Posterior cingulate gyrus (tissue), 11 donors: ENCODE data around the gene THAP9.
"Not testable (repeated sequence)": the region's sequence is repeated elsewhere in the genome, so short reads cannot be mapped to it uniquely, and the experiment has no call there.

ENCODE experiments used
- DNase-seq, 10 donors: peaks; one replicate each; pipeline versions ENCODE4 v3.0.0 to v3.0.0-alpha.2; 2020 to 2021; ENCODE audit warnings: mixed read lengths in 3 of 10
- intact Hi-C: fragments of 100-400 bp; cut with DNase I; formaldehyde crosslinking; loops from one replicate; pipeline ENCODE4 v1.15.1; 2023

The THAP9 gene

DNA sequence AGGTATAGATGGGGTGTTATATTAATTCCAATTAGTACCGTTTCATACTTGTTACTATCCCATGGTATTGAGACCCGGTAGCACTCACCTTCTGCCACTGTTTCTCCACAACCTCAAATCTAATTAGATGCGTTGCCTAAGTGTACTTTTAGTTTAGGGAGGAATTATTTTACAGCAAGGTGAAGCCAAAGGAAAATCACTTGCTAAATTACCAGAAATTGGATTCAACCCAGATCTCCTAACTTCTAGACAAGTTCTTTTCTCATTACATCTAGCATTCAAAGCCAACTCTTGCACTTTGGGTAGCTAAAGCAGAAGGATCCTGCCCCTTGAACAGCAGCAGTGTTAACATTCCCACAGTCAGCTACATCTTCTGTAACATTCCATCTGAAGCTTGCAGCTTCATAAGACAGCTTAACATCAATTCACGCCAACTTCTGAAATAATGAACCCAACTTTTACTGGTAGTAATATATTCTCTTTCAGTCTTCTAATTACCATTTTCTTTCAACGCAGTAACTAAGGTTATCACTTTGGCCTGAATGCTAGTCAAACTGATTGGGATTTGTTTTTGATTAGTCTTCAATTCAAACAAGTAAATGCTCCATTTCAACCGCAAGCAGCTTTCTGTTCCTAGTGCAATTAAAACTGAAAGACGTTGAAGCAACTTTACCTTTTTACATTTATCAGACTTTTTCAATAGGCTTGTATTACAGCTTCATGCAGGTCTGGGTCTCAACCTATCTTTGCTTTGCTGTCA is 8.6 kb upstream of the THAP9 start:
- intact Hi-C loops = loop anchor here (1.0 to 5.0 kb wide), 3 partner anchors 8 to 430 kb away; partner anchors contain the start of gene THAP9
- no peak for DNase-seq

DNA sequence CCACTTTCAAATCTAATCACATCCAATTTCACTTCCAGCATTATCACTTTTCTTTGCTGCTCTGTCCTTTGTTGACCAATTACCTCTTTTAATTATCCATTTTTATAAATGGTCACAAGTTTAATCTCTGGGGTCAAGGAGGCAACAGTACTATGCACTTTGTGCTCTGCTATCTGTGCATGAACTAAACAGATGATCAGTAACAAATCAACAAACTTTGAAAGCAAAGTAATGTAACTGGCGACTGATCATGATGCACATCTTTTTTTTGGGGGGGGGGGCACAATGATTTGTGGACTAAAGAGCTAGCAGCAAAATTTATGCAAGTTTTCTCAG is 8.1 kb upstream of the THAP9 start:
- DNase-seq = no peak
- intact Hi-C loops = loop anchor here (5.0 kb wide), 1 partner anchor 430 kb away; no protein-coding TSS in a partner anchor

DNA sequence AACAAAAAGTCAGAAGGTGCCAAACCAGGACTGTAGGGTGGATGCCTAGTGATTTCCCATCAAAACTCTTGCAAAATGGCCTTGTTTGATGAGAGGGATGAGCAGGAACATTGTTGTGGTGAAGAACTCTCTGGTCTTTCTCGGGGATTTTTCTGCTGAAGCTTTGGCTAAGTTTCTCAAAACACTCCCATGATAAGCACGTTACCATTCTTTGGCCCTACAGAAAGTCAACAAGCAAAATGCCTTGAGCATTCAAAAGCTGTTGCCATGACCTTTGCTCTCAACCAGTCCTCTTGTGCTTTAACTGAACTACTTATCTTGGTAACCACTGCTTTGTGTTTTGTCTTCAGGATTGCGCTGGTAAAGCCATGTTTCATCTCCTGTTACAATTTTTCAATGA is 6.6 kb upstream of the THAP9 start:
- intact Hi-C loops = loop anchor here (5.0 kb wide), 1 partner anchor 432 kb away; no protein-coding TSS in a partner anchor
- DNase-seq = no peak

DNA sequence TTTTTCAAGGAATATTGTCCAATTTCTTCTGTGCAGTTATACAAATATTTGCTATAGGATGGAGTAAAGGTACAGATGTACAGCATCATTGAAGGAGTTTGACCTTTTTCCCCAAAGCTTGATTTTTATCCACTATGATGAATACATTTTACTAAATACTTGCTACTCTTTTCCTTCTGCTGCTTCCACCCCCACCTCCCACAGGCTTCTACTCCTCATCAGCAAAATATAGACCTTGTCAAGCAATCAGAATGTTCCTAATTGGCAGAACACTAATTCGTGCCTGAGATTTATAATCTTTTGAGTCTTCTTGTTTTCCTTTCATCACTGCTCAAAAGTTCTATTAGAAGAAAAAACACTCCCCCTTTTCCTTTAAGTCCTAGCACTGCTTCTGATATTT is 3.8 kb upstream of the THAP9 start:
- no peak for DNase-seq
- intact Hi-C loops = no loop called here

DNA sequence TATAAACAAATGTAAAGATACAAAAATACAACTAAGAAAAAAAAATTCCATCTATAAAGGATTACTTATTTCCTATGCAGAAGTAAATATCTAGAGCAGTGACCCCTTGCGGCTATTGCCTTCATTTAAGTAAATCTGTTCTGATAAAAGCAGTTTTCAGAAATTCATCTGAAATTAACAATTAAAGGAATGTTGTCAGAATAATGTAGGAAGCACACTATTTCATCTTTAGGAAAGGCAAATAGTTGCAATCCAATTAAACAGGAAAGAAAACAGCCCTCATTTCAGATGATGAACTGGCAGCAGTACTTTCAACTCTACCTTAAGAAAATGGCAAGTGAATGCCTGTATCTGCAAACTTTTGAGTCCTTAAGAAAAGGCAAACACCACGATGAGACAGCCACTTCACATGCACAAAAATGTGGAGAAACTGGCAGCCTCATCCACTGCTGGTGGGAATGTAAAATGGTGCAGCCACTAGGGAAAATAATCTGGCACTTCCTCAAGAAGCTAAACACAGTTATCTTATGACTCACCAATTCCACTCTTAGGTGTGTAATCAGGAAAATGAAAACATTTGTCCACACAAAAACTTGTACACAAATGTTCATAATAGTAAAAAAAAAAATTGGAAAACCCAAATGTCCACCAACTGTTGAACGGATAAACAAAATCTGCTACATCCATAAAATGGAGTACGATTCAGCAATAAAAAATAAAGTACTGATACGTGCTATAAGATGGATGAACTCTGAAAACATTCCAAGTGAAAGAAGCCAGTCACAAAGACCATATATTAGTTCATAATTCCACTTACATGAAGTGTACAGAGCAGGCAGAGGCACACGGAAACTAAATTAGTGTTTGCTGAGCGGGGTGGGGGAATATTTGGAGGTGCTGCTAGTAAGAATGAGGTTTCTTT is 2.0 kb upstream of the THAP9 start:
- no peak for DNase-seq
- intact Hi-C loops = no loop called here

DNA sequence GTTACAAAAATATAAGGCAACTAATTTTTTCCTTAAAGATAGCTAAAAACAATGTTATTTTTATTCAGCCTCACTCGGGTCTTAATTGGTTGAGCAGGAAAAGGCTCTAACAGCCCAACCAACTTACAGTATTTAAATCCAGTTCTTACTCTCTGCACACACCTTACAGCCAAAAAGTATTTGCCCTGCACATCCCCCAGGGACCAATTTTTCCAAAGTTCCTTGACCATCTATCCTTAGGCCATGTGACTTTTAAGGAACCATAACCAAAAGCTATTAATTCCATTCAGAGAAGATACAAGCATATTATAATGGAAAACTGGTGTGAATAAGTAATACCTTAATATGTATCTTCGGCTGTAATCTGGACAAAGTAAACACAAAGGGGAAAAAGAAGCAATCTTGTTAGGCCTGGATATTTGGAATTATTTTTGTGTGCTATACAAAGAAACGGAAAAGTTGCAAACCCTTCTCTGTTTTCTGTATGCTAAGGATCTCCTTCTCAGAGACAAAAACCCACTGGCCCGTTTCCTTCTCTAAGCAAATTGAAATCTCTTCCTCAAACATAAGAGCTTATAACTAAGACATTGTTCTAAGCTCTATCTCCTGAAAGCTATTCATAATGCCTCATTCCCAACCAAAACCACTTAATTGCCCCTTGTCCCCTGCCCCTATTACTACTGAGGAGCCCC is 1.0 kb upstream of the THAP9 start:
- intact Hi-C loops = loop anchor here (1.0 to 5.0 kb wide), 4 partner anchors 8 to 527 kb away; partner anchors contain the start of genes COPS4, HNRNPD and SEC31A
- no peak for DNase-seq

DNA sequence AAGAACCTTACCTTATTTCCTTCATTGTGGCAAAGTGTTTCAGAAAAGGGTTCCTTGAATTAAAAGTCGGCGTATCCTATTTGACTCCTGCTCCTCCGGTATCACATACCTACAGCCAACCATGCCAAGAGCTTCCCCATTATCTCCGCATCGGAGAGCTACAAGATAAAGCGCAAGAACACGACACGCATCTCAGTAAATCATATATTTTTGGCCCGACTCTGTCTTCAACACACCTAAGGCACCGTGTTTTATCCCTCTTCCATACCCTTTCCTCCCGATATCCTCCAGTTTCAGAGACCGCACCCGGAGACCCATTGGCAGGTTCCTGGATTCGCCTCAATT is 497 bp upstream of the THAP9 start:
- intact Hi-C loops = loop anchor here (1.0 to 5.0 kb wide), 4 partner anchors 9 to 528 kb away; partner anchors contain the start of genes COPS4, HNRNPD and SEC31A

DNA sequence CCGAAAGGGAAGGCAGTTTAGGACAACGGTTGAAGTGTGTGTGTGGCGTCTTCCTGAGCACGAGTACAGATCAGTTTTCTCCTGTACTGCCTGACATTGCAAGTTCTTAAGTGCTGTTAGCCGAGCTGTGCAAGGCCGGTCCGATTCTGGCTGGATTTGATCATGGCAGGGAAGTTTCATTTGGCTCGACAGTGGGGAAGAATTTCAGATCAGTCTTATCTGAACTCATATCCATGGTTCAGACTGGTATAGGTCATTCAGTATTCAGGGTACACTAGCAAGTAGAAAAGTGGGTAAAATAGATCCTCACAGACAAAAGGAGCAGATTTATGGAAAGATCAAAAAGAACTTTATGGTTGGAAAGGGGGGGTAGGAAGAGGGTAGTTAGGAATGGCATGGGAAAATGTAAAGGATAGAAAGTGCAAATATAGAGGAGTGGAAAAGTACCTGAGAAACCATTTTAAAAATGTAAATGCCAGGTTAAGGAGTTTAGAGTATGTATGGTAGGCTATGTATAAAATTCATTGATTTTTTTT is 716 bp downstream of the THAP9 start:
- DNase-seq = no peak
- intact Hi-C loops = loop anchor here (2.0 to 5.0 kb wide), 3 partner anchors 112 to 529 kb away; partner anchors contain the start of genes COPS4 and HNRNPD

More for the DNA sequence above, 497 bp upstream of the THAP9 start:
- peak in 1 of 10 donors; percentile 4 for DNase-seq

DNA sequence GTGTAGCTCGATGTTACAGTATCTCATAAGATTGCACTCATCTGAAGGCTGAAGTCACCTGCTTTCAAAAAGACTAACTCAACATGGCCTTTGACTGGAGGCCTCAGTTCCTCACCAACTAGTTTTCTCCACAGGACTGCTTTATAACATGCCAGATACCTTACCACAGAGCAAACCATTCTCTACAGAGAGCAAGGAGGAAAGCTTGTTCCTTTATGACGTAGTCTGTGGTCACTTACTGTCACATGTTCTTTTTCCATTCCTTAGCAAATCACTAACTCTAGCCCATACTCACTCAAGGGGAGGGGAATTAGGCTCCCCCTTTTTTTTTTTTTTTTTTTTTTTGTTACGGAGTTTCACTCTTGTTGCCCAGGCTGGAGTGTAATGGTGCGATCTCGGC is 3.2 kb downstream of the THAP9 start:
- intact Hi-C loops = loop anchor here (5.0 kb wide), 1 partner anchor 531 kb away; the partner anchor contains the start of gene HNRNPD
- DNase-seq = no peak

DNA sequence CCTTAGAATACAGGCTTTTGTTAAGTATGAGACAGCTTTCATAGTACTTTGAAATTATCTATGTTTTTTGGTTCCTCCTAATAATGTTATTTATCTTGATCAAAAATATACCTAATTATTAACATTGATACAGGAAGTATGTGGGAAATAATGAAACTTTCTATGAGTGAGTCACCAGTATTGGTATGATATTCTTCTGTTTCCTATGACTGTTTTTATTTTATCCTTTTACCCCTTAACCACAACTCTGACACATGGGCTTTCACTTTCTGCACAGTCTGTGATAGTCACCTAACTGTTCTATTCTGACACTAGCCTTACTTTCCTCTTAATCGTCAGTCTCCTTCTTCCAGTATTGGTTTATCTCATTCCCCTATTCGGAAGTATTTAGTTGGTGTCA is 4.7 kb downstream of the THAP9 start:
- DNase-seq = no peak
- intact Hi-C loops = no loop called here

DNA sequence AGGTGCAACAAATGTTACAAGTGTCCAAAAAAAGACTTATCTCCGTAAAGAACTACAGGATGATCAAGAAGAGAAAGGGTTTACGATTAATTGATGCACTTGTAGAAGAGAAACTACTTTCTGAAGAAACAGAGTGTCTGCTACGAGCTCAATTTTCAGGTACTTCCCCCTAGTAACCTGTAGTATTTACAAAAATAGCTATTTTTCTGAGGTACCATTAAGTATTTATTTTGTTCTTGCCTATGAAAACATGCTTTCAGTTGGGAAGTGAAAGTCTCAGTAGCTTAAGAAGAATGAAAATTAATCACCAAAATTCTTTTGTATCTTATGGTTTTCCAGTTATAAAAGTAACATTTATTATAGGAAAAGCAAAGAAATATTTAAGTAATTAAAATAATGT is 5.9 kb downstream of the THAP9 start:
- no peak for DNase-seq
- intact Hi-C loops = no loop called here

DNA sequence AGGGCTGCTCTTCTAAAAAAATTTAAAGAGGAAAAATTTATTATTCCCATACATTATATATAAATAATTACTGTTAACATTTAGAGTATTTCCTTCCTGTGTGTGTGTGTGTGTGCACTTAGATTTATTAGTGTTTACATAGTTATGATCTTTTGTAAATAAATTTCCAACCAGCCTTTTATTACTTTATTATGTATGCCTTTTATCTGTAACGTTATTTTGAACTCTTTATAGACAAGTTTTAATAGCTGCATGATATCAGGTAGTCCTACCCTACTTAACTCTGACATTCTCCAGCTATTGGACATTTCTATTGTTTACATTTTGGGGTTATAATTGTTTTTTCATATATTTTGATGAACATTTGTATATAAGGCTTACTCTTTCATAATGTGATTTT is 8.8 kb downstream of the THAP9 start:
- intact Hi-C loops = no loop called here
- no peak for DNase-seq

DNA sequence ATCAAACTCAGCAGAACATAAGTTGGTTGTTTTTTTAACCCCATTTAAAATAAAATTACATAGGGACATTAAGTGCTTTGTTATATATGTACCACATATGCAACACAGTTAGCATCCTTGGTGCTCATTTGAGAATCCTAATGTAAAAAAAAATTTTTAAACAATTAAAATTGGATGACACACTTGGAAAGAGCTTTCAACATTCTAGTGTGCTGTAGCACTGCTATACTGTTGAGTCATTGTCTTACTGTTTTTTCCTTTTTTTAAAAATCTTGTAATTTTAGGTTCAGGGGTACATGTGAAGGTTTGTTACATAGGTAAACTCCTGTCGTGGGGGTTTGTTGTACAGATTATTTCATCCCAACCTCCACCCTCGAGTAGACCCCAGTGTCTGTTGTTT is 12.8 kb downstream of the THAP9 start:
- no peak for DNase-seq
- intact Hi-C loops = no loop called here

DNA sequence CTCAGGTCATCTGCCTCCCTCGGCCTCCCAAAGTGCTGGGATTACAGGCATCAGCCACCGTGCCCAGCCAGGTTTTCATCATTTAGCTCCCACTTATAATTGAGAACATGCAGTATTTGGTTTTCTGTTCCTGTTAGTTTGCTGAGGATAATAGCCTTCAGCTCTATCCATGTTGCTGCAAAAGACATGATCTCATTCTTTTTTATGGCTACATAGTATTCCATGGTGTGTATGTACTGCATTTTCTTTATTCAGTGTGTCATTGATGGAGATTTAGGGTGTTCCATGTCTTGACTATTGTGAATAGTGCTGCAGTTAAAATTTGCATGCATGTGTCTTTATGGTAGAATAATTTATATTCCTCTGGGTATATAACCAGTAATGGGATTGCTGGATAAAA is 13.4 kb downstream of the THAP9 start:
- intact Hi-C loops = not testable (repeated sequence)

DNA sequence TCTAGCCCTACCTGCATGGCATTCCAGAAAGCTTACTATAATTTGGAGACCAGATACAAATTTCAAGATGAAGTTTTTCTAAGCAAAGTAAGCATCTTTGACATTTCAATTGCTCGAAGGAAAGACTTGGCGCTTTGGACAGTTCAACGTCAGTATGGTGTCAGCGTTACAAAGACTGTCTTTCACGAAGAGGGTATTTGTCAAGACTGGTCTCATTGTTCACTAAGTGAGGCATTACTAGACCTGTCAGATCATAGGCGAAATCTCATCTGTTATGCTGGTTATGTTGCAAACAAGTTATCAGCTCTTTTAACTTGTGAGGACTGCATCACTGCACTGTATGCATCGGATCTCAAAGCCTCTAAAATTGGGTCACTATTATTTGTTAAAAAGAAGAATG is 17.6 kb downstream of the THAP9 start:
- DNase-seq = no peak
- intact Hi-C loops = loop anchor here (5.0 kb wide), 1 partner anchor 94 kb away; the partner anchor contains the start of gene LIN54

More for the DNA sequence above, 13.4 kb downstream of the THAP9 start:
- DNase-seq = not testable (repeated sequence)

DNA sequence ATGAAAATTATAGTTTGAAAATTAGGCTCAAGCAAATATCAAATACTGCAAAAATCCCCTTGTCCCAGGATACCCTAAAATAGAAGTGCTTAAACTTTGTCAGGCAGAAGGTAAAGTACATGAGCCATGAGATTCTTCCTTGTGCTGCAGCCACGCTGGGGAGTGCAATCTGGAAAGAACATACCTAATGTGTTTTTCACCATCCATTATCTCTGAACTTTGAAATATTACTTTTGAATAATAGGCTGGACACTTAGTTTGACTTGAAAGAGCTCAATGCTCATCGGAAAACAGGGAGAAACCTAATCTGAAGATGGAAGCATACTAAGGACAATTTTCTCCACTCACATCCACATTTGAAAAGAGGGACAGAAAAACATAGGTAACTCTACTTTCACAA is 18.9 kb downstream of the THAP9 start:
- intact Hi-C loops = loop anchor here (5.0 kb wide), 1 partner anchor 93 kb away; the partner anchor contains the start of gene LIN54
- DNase-seq = no peak

DNA sequence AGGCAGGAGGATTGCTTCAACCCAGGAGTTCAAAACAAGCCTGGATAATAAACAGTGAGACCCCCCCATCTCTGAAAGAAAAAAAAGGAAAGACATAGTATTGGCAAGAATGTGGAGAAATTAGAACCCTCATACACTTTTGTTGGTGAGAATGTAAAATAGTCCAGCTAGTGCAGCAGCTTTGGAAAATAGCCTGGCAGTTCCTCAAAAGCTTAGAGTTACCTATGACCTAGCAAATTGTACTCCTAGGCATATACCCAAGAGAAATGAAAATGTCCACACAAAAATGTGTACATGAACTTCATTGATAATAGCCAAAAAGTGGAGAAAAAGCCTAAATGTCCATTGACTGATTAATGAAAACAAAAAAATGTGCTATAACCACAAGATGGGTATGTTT is 21.3 kb downstream of the THAP9 start:
- intact Hi-C loops = no loop called here
- no peak for DNase-seq

DNA sequence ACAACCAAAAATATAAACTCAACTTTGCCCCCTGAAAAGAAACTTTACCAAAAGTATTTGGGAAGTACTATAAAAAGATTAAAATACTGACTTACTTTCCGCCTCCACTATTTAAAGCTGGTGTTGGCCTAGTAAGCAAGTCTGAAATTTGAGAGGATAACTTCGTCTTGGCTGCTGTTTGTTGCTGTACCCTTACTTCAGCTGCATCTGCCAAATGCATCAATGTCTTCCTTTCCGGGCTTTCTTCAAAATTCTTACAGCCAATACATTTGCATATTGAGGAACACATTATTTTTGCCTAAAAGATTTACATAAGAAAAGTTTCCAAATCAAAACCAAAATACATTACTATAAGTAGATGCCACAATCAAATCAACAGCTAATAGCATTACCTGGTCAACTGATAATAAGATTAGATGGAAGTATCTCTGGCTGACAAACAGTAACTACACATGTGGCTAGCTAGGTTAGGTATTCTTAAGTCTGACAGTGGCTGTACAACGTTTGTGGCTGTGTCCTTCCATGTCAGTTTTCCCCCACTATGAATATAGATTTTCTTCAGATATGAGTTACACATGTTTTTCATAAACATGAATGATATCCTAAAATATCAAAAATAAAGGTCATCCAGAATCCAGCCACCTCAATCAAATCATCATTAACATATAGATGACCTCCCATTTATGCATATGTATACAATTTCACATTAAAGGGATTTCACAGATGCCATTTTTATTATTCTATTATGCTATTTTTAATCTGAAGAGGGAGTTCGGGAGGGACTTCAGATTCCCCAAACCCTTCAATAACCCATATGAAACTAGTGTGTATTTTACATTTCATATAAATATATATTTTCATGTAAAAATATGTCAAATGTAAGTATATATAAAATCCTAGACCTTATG is 30.6 kb downstream of the THAP9 start:
- DNase-seq = no peak
- intact Hi-C loops = no loop called here

DNA sequence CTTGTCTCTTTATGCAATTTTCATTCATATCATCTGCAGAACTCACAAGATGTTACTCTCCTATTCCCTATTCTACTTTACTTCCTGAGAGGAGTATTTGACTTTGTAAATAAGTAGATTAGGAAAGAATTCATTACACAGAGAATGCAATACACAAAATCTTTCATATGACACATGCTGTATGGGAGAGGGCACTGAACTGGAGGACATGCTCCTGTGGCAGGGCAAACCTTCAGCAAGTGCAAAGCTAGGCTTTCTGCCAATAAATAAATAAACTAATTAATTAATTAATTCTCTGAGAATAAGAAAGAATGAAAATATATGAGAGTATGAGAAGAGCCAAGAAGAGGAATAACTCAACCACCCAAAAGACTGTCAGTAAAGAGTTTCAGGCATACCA is 33.9 kb downstream of the THAP9 start:
- intact Hi-C loops = no loop called here
- DNase-seq = no peak
